HG02840 (cell line): ENCODE measurements around the gene RAC2.
A peak's percentile ranks its signal among the peaks of the same experiment; 100 is the strongest.

ENCODE experiments used
- ATAC-seq: cut with Tn5 transposase; IDR thresholded peaks from one replicate; pipeline ENCODE4 v1.9.1; 2021; ENCODE audit warnings: mild to moderate bottlenecking, moderate library complexity, moderate number of reproducible peaks; ENCODE audit not compliant: unreplicated experiment, low FRiP score

RAC2 gene

DNA sequence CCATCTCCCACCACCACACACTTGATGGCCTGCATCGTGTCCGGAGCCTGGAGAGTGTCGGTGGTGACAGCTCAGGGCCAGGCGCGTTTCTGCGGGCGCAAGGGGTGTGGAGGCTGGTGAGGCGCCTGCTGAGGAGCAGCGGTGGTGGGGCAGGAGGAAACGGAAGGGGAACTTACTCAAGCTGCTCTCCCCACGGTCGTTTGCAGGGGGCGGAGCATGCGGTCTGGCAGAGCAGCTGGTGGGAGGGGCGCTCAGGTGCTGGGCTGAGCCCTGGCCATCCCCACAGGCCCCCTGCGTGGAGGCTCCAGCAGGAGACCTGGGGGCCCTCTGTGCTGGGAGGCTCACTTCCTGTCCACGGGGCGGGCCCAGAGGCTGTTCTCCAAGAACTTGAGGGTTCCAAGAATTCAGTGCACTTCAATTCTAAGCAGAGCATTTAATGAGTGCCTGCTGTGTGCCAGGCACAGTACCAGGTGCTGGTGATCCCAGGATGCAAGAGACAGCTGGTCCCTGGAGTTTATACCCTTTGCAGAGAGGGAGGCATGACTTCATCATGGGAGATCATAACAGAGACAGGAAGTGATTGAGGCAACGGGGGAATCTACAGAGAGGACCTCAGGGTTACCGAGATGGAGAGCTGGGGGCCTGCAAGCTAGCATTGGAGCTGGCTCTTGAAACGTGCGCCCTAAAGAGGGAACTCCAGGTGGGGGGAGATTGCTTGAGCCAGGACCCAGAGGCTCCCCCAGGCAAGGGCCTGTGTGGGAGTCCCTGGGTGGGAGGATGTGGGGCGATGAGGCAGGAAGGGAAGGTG lies at the start of gene RAC2:
Gene RAC2, minus strand, starts transcription at position 156 of the 808 bp plus-strand sequence. Its CDS starts 121 bp downstream, at position 35.
- peak; percentile 50 for ATAC-seq

DNA sequence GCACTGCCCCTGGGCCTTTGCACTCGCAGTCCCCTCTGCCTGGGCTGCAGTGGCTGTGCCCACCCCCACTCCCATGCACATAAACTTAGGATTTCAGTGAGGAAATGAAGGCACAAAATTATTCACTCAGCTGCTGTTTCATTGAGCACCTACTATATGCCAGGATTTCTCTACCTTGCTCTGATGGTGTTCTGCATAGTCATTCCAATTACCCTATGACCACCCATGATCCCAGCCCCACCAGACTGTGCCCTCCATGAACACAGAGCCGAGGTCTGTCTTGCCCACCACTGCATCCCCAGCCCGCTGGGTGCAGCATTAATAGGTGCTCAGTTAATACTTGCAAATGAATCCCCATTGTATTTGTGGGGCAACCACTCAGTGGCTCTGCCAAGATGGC lies 49.1 kb upstream of the RAC2 start:
- no peak for ATAC-seq

DNA sequence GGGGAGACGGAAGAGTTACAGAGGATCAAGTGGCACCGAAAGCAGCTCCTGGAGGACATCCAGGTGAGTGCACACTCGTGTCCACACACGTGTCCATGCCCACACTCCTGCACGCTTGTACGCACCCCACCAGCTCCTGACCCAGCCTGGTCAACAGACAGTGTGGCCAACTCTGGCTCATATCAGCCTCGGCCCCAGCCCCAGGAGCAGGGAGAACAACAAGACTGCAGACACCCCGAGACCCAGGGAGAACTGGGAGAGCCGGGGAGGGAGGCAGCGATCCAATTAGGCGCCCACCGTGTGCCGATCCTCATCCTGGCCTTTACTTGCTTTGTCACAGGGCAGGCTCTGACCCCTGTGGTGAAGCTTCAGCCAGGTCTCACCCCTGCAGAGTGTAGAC lies 48.6 kb upstream of the RAC2 start:
- no peak for ATAC-seq

DNA sequence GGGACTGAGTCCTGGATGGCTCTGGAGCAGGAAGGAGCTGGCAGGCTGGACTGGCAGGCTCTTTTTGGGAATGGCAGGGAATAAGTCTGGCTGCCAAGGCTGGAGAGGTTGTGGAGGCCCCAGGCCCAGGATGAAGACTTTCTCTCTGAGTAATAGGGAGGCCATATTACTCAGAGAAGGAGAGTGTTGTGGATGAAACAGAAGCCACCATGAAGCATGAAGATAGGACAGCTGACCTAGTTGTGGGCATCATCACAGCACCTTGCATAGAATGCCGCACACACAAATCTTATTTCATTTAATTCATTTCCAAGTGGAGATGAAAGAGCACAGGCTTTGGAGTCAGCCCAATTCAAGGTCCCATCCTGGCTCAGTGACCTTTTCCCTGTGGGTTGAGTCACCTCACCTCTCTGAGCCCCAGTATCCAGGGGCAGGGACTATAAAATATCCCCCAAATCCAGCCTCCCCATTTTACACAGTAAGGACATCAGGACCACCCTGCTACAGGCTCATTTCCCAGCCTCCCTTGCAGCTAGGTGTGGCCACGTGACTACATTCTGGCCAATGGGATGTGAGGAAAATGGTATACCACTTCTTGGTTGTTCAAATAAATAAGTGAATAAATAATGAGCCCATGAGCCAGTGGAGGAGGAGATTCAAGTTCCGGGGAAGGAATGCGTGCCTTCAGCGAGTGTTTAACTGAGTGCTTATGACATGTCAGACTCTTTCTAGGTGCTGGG lies 47.7 kb upstream of the RAC2 start:
- no peak for ATAC-seq

DNA sequence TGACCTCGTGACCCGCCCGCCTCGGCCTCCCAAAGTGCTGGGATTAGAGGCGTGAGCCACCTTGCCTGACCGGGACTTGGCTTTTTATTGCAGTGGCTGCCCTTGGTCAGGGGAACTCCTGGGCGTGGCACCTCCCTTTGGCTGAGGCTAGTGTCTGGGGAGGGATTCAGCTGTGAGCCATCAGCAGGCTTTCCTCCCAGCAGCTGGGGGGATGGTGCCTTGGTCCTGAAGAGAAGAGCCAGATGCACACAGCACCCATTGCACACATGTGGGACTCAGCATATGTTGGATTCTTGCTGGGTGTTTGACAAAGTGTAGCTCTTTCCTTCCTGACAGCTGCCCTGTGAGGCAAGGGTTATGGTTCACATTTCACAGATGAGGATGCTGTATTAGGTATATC lies 46.7 kb upstream of the RAC2 start:
- no peak for ATAC-seq

DNA sequence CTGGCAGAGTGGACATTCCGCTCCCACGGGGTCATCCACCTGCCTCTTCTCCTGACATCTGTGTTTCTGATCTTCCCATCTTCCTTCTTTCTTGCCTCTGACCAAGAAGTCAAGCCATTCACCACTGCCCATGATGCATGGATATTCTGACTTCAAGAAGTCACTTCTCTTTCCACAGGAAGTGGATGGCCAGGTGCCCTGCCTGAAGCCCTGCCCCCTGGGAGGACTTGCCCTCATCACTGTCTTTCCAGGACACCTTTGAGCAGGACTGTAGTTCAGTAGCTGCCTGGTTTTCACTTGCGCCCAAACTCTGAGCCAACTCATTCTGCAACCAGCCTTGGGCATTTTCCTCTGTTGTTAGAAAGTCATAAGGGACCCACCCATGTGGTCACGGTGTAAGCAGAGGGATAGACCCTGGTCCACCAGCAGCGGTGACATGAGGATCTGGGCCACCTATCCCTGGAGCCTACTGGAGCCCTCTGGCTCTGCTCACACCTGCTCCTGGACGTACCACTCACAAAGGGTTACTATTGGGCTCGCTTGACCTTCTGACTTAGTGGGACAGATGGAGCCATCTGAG lies 45.2 kb upstream of the RAC2 start:
- no peak for ATAC-seq

DNA sequence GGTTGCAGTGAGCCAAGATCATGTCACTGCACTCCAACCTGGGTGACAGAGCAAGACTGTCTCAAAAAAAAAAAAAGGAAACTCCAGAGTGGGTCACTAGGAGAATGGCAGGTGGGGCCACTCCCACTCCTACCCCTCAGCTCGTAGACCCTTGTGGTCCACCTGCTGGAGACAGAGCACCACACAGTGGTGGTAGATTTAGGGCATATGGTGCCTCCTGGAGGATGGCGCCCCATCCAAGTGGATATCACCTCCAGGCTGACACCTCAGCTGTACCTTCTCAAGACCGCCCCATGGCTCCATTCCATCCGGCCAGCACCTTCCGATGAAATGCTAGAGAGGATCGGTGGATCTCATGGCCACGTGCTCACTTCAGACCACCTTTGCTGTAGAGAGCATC lies 44.5 kb upstream of the RAC2 start:
- no peak for ATAC-seq

DNA sequence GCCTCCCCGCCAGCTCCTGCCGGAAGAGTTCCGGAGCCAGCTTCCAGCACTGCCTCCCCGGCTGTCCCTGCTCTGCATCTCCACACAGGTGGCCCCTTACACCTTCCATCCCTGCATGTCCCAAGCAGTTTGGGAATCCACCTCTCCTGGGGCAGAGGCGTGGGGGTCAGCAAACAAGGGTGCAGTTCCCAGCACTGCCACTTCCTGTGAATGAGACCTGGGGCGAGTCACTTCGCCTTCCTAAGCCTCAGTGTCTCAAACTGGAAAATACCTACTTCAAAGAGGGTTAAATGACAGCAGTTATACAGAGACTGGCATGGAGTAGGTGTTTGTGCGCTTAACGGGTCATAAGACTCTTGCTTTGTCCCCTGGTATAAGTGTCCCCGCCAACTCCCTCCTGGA lies 43.5 kb upstream of the RAC2 start:
- ATAC-seq, result no peak

DNA sequence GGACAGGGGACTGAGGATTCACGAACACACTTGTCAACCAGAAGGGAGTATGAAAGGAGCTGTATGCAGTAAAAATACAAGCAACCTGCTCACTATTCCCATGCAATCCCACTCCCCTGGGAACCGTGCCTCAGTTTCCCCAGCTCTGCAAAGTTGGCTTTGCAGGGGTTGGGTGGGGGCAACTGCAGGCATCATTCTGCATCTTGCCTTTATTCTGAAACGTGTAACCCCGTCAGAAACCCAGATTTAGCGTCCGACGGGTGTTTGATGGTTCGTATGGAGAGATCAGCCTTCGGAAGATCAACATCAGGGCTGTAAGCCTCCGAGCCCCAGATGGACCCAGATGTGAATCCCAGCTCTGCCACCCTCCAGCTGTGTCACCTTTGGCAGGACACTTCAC lies 41.9 kb upstream of the RAC2 start:
- no peak for ATAC-seq

DNA sequence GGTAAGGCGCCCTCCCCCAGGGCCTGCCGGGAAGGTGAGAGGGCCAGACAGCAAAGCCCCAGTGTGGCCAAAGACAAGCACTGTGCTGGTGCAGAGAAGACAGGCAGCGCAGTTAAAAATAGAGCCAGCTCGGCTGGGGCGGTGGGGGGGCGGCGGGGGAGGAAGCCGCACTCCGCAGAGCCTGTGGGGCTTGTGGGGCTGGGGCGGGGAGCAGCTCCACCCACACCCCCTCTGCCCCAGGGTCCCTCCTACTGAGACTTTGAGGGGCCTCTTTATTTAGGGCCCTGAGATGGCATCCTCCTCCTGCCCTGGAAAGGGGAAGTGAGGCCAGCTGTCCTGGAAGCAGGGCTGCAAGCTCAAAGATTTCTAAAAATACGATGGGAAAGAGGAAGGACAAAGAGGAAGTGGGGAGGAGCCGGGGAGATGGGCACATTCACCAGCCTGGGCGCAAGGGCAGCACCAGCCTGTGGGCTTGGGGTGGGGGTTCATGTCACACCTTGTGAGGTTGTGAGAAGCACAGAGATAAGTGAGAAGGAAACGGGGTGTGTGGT lies 40.8 kb upstream of the RAC2 start:
- ATAC-seq, result no peak

DNA sequence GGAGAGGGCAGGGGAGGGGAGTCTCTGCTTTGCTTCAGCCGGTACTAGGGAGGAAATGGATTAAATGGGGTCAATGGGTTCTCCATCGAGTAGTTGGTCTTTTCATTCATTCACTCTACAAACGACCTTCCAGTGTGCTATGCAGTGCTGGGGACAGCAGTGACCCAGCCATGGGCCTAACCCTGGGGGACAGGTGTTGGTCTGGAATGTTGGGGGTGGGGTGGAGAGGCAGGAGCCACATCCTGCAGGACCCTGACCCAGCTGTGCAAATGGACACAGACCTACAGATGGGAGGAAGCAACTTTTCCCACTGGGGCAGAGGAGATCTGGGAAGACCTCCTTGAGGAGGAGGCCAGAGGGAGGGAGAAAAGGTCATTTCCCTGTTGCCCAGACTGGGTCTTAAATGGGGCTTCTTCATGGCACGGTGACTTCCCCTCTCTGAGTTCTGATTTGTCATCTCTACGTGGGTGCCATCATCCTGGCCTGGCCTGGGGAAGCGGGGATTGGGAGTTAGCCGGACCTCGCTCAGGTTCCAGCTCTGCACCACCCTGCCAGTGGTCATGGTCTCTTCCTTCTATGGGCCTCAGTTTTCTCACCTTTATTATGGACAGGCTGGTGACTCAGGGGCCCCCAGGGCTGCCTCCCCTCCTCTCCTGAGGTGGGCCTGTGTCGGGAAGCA lies 40.2 kb upstream of the RAC2 start:
- no peak for ATAC-seq

DNA sequence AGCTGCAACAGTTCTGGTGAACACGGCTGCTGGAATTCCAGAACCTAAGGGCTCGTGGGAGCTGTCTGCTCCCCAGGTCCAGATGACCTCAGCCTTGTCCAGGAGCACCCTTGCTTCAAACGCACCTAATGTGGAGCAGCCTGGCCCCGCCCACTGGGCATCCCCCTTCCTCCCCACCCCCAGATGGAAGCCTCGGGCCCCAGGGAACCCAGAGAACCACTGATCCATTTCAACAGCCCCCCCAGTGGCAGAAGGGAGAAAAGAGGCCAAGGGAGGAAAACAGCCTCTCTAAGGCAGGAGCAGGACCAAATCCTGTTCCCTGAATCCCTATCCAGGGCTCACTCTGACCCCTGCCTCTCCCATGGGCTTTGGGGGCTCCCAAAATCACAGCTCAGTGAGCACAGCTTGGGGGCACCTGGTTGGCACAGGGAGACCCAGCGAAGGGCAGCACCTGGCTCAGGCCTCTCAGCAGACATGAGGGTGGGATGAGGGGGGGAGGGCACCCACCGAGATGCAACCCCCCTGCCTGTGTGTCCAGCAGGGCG lies 39.4 kb upstream of the RAC2 start:
- ATAC-seq, result no peak

DNA sequence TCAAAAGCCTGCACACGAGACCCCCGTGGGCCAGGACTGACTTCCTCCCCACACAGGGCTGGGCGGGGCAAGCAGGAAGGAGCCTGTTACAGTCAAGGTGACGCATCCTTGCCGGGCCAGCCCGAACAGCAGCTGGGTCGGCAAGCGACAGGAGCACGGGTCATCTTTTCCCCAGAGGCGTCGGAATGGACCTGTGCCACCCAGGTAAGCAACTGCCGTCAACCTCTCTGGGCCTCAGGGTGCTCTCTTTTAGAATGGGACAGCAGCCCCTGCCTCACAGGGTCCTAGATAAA lies 38.3 kb upstream of the RAC2 start, which contains the start of gene CYTH4:
Gene CYTH4, plus strand, starts transcription at position 124 of the 293 bp plus-strand sequence. Its CDS starts 62 bp downstream, at position 186.
- ATAC-seq, result no peak

DNA sequence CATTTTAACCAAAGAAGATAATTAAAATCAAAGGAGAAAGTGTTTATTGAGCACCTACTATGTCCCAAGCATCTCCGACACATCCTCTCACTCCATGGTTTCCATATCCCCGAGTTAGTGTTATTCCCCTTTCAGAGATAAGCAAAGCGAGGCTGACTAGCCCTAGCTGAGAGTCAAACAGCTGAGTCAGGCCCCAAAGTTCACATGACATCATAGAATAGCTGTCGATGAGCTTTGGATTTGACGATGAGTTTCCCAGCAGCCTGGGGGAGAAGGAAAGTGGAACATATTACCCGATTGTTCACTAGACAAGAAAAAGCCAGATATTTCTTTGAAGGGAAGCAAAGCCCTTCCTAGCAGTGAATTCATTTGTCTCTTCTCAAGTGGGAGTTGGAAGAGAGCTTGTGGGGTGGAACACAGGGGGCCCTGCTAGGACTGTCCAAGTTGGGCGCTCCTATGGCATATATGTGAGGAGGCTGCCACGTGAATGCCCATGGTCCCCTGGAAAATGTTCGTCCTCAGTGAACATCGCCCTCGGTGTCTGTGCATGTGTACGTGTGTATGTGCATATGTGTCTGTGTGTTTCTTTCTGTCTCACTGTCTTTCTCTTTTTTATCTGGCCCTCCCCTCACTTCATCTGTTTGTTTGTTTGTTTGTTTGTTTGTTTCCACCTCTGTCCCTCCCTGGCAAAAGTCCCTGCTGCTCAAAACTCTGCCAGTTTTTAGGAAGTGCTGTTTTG lies 37.7 kb upstream of the RAC2 start:
- no peak for ATAC-seq

DNA sequence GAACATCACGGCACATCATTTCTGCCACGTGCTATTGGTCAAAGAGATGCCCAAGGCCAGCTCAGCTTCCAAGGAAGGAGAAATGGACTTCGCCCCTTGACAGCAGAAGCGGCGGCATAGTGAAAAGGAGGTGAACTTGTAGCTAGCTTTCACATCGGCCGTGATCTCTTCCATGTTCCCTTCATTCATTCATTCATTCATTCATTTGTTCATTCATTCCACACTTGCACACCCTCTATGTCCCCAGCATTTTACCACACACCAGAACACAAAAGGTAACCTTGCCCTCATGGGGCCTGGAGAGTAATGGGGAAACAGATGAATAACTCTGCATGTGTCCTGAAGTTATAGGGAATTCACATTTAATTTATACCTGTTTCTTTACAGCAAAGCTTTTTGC lies 37.1 kb upstream of the RAC2 start:
- no peak for ATAC-seq

DNA sequence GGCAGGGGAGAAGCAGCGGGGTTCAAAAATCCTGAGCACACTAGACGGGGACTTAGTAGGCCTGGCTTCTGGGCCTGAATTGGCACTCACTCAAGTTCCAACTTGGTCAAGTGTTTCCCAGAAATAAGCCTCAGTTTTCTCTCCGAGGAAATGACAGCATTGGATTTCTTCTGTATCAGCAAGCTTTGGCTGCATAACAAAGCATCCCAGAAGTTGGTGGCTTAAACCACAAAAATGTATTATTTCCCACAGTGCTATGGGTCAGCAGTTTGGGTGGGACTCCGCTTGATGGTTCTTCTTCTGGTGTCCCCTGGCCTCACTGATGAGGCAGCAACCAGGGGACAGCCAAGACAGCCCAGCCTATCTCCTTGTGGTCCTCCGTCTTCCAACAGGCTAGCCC lies 36.6 kb upstream of the RAC2 start:
- no peak for ATAC-seq

DNA sequence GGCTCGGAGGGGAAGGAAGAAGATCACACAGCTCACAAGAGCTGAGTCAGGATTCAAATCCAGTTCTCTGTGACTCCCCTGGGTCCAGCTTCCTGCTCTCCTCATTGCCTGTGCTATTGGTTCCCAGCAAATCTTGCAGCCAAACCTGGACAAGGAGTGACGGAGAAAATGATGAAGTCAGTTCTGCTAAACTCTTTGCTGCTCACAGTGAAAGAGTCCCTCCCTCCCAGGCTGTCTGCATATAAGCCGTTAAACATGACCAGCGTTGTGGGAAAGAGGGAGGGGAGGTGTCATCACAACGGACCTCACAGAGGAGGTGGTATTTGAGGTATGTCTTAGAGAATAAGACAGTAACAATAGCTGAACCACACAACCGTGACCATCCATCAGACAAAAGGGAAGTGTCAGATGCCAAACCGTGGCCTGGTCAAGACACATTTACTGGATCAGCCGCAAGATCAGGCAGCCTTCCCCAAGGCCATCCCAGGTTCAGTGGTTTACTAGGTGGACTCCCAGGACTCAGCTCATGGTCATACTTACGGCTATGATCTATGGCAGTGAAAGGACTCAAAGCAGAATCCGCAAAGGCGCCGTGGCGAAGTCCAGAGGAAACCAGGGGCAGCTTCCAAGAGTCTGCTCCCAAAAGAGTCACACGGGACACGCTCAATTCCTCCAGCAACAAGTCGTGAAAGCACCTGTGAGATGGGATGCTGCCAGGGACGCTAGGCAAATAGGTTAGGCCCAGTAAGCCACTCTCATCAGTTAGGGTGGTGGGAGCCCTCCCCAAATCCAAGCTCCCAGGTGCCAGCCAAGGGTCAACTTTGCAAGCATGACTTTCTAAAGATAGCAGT lies 35.5 kb upstream of the RAC2 start:
- ATAC-seq, result no peak

DNA sequence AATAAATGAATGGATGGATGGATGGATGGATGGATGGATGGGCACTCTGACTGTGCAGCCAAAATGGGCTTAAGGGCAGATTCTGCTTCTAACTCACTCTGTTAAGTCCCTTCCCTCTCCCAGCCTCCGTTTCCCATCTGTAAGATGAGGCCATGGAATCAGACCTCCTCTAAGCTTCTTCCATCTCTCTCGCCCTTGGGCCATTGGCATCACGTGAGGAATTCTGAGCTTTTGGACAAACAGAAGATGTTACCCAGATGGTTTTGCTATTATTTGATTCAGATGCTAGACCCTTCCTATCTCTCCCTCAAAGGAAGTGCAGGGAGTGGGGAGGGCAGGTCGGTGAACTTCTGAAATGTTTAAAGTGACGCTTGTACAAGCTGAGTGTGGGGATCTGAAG lies 34.2 kb upstream of the RAC2 start:
- no peak for ATAC-seq

DNA sequence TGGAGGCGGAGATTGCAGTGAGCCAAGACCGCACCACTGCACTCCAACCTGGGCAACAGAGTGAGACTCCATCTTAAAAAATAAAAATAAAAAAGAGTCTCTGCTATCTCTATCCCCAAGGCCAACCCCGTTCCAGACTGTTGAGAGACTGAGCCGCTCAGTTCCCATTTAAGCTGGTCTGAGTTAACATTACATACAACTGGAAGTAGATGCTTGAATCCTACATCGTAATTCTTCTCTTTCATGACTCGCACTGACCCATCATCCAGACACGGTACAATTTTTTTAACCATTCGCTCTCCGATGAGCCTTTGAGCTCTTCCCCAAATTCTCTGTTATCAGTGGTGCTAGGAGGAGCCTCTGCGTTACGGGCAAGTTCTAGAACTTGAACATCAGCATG lies 33.3 kb upstream of the RAC2 start:
- no peak for ATAC-seq
